Measurements from ENCODE around the gene VPS18.

Gene VPS18

DNA sequence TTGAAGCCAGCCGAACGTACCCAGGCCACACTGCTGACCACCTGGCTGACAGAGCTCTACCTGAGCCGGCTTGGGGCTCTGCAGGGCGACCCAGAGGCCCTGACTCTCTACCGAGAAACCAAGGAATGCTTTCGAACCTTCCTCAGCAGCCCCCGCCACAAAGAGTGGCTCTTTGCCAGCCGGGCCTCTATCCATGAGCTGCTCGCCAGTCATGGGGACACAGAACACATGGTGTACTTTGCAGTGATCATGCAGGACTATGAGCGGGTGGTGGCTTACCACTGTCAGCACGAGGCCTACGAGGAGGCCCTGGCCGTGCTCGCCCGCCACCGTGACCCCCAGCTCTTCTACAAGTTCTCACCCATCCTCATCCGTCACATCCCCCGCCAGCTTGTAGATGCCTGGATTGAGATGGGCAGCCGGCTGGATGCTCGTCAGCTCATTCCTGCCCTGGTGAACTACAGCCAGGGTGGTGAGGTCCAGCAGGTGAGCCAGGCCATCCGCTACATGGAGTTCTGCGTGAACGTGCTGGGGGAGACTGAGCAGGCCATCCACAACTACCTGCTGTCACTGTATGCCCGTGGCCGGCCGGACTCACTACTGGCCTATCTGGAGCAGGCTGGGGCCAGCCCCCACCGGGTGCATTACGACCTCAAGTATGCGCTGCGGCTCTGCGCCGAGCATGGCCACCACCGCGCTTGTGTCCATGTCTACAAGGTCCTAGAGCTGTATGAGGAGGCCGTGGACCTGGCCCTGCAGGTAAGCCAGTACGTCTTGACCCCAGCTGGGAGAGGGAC is 6.2 kb downstream of the VPS18 start:
- no peak for DNase-seq (ENCODE audit: low read depth)

DNA sequence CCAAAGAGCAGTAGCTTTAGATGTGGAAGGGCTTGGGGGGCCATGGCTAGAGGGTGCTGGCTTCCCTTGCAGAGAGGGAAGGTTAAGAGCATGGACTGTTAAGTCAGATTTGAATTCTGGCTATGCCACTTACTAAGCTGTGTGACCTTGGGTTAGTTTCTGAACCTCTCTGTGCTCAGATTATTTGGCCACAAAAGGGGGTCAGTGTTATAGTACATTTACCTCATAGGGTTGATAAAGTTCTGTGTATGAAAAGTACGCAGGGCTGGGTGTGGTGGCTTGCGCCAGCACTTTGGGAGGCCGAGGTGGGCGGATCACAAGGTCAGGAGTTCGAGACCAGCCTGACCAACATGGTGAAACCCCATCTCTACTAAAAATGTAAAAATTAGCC is 6.8 kb downstream of the VPS18 start:
- DNase-seq (ENCODE audit: low read depth), result no peak

DNA sequence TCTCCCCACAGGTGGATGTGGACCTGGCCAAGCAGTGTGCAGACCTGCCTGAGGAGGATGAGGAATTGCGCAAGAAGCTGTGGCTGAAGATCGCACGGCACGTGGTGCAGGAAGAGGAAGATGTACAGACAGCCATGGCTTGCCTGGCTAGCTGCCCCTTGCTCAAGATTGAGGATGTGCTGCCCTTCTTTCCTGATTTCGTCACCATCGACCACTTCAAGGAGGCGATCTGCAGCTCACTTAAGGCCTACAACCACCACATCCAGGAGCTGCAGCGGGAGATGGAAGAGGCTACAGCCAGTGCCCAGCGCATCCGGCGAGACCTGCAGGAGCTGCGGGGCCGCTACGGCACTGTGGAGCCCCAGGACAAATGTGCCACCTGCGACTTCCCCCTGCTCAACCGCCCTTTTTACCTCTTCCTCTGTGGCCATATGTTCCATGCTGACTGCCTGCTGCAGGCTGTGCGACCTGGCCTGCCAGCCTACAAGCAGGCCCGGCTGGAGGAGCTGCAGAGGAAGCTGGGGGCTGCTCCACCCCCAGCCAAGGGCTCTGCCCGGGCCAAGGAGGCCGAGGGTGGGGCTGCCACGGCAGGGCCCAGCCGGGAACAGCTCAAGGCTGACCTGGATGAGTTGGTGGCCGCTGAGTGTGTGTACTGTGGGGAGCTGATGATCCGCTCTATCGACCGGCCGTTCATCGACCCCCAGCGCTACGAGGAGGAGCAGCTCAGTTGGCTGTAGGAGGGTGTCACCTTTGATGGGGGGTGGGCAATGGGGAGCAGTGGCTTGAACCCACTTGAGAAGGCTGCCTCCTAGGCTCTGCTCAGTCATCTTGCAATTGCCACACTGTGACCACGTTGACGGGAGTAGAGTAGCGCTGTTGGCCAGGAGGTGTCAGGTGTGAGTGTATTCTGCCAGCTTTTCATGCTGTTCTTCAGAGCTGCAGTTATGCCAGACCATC is 8.6 kb downstream of the VPS18 start:
- DNase-seq (ENCODE audit: low read depth), result no peak

DNA sequence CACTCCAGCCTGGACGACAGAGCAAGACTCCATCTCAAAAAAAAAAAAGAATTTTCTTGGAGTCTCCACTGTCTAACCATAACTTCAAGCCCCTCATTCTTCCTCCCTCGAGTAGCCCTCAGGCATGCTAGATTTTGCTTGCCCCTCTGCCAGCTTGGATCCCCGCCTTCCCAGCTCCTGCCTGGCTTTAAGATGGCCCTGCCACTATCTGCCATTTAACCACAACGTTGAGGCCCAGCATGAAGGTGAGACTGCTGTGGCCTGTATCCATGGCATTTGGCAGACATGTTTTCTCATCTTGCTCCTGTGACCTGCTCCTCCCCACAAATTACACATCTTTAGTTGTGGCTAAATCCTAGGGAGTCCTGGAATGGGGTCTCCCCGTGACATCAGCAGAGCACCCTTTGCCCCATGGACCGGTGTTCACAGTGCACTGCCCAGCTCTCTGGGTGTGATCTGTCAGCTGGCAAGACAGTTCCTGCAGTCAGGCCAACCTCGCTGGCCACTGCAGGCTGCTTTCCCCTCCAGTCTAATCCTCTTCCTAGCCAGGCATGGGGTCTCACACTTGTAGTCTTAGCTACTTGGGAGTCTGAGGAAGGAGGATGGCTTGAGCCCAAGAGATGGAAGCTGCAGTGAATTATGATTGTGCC is 10.4 kb downstream of the VPS18 start:
- no peak for DNase-seq (ENCODE audit: low read depth)

DNA sequence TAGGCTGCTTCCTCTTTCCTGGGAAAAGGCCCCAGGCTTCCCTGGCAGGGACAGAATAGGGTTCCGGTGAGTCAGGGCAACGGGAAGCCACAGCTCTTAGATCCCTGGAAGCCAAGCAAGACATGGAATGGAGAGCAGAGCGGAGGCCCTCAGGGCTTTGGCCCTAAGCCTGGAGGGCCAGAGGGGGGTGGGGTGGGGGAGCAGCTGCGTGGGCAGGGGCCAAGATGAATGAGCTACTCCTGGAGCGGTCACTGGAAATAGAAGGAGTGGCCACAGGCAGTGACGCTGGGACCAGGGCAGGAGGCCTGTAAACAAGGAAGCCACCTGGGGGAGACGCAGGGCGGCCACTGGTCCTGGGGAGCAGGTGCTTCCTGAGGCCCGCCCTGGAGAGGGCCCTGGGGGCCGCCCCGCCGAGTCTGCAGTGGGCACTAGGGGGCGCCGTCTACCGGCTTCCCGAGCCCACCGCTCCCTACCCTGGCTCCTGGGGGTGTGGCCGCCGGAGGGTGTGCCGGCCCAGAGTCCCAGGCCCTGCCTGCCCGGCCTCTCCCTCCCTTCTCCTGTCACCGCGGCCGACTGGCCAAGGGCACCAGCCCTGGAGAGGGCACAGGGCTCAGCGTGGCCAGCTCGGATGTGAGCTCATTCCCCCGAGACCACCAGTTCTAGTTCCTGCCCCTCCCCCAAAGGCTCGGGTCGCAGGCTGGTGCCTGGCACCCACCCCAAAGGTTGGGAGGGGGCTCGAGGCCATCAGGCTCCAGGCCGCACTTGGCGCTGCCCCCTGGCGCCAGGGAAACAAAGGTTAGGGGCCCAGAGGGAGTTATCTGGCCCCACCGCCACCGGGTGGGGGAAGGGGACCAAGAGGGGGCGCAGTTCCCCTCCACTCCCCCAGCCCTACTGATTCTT is 12.1 kb downstream of the VPS18 start:
- peak; percentile 57 for DNase-seq (ENCODE audit: low read depth)

DNA sequence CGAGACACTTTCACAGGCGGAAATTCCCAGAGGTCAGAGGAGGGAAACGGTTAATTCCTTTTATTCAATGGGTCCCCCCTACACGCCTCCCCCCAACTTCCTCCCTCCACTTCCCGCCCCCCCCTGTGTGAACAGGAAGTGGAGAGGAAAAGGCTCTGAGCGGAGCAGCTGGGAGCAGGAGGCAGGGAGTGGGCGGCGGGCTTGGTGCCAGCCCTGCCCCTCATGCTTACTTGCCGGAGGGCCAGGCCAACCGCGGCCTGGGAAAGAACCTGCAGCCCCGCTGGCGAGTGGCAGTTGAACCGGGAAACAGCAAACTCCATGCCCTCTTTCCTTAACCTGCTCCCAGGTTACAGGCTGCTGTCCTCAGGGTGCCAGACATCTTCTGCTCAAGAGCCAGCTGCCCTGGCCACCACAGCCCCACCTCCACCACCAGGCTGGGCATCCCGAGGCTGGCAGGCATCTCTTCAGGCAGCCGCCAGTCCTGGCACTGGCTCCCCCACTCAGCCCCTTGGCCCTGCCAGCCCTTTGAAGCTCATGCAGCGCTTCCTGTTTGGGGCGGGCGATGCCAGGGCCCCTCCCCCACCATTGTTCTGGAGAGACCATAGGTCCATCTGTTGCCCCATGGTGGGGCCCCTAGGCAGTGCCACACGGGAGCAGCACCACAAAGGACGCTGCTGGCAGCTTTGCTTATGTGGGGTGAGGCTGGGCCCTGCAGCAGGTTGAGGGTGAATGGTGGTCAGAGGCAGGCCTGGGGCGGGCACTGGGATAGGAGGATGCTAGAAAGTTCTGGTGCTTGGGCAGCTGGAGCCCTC is 12.9 kb downstream of the VPS18 start:
- no peak for DNase-seq (ENCODE audit: low read depth)

DNA sequence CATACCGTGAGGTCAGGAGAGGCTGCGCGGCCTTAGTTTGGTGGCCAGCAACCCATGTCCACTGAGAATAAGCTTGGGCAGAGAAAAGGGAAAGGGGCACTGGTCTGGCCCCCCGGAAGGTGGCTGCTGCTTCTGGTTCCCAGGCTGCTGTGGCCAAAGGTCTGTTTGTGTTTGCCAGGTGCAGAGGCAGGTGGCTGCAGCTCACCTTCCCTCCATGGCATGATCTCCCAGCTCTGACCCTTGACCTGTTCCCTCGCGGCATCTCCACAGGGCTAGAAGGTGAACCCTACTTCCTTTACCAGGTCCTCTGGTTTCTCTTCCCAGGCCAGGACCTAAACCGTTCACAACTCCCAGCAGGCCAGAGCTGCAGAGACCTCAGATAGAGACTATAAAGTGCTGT is 13.8 kb downstream of the VPS18 start:
- DNase-seq (ENCODE audit: low read depth), result no peak

DNA sequence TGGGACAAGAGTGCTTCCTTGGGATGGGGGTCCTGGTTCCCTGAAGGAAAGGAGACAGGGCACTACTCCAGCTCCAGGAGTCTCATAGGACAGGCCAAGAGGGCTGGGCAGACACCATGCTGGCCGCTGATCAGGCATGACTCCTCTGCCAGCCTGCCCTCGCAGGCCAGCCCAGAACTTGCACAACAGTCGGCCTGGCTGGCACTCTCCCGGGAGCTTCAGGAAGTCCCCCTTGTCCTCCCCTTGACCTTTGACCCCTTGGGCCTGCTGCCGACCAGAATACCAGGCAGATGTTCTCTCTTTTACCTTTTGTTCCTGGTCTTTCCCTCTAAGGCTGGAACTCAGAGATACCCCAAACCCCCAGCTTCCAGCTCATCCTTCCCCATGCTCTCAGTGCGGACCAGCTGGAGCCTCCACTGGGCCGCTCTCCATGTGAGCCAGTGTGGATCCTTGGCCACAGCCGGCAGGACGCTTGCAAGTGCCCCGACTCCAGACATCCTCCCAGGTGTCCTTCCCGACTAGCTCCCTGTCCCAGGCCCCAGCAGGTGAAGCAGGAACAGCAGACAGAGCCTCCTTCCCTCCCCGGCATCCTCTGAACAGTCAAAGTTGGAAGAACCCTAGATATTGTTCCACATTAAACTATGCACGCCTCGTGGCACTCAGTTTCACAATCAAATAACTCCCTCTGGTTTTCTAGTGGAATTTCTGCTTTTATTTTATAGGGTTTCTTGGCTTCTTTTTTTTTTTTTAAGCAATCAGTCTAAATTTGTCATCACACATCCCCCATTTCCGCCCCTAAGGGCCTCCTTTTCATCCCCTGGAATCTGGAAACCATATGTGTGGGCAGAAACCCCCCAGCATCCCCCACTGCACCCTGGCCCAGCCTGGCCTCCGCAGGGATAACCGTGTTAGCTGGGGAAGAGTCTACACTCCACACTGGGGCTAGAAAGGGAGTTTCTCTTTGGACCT is 15.7 kb downstream of the VPS18 start:
- DNase-seq (ENCODE audit: low read depth), result no peak

DNA sequence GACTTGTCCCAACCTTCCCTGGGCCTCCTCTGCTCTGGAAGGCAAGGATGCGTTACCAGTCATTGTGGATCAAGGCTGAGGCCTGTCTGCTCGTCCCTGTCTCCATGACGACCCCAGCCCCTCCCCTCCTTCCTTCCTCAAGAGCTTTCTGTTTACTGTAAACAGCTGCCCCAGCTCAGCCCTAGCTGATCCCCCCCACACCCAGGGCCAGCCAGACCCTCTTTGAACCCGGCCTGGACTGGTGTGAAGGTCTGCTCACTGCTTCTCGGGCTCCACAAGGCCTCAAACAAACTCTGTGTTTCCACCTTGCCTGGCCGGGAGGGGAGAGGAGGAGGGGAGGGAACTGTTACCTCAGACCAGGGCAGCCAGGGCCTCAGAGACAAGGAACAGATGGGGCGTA is 16.9 kb downstream of the VPS18 start:
- no peak for DNase-seq (ENCODE audit: low read depth)

DNA sequence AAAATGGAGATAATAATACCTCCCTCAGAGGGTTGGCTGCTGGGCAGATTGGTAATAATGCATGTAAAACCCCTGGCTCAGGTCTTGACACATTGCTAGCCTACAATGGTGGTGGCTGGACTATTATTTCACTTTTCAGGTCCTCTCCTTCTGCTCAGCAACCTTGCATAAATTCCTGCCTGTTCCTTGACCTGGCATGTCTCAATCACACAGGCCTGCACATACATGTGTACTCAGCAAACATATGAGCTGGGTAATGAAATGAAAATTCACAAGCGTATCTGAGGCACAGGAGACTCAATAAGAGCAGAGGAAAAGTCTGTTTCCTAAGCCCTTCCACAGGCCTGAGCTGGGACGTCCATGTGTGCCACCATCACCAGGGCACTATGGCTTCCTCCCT is 17.4 kb downstream of the VPS18 start:
- no peak for DNase-seq (ENCODE audit: low read depth)

DNA sequence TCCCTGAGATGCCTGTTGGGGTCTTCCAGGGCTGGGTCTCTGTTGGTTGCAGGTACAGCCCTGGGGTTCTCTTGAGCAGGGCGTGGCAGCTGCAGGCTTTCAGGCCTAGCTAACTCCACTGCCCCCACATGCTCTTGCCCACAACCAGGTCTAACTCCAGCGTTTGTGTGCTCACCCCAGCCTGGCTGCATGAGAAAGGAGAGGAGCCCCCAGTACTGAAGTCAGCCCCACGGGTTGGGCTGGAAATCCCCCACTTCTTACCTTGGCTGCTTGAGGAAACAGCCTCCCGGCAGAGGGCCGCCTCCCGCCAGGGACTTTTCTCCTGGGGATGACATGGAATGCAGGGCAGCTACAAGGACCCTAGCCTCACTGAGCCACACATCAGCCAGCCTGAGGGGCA is 18.2 kb downstream of the VPS18 start:
- DNase-seq (ENCODE audit: low read depth), result no peak

DNA sequence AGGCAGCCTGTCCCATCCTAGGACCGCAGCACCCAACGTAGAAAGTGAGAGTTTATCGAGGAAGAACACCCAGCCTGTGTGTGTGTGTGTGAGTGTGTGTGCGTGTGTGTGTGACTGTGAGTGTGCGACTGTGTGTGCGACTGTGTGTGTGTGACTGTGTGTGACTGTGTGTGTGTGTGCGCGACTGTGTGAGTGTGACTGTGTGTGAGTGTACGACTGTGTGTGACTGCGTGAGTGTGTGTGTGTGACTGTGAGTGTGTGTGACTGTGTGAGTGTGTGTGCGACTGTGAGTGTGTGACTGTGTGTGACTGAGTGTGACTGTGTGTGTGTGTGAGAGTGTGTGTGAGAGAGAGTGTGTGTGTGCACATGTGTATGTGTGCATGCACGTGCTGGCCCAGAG is 19.8 kb downstream of the VPS18 start:
- DNase-seq (ENCODE audit: low read depth), result no peak

DNA sequence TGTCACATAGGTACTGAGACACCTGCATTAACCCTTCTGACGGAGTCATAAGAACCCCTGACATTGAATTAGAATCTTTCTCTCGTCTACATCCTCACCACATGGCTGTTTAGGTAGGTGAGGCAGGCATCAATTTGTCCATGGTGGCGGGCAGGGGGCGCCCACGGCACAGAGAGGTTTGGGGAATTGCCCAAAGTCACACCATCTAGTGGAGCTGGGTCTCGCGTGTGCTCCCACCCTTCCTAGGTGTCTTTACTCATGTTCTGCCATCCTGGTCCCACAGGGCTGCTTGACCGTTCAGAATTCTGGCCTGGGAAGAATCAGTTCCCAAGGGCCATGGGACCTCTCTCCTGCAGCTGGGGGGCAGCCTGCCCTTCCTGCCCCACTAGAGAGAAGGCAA is 20.2 kb downstream of the VPS18 start:
- no peak for DNase-seq (ENCODE audit: low read depth)

DNA sequence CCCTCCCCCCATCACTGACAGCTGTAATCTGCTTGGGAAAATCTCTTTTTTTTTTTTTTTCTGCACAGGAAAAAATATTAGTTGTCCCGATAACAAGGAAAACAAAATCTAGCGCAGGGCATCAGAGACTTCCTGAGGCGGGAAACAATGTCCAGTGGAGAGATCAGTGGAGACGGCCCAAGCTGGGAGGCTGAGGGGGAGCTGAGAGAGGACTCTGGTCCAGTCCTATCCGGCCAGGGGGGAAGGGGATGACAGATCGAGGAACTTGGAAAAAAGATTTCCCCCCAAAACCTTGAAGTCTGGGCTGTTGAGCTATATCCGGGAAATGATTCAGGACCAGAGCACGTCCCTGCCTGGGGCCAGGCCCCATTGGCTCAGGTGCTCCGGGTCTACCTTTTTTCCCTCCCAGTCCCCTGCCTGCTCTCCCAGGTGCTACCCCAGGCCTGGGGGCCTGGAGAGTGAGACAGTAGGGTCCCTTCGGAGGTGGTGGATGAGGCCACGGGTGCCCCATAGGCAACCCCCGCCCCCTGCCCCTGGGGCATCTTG is 20.9 kb downstream of the VPS18 start:
- DNase-seq (ENCODE audit: low read depth), result no peak

DNA sequence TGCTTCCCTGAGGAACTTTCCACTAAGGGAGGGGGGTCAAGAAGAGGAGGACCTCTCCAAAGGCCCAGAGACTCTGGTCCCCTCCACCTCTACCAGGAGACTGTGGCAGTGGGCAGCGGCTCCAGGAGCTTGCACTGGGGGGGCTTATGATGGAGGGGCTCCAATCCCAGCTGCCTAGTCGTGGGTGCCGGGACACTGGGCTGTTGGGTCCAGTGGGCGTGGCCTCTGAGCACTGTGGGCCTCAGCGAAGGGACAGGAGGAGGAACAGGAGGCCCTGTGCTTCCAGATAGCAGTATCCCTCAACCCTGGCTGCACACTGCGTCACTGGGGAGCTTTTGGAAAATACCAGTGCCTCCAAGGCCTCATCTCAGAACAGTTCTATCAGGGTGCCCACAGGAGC is 21.4 kb downstream of the VPS18 start:
- DNase-seq (ENCODE audit: low read depth), result no peak

DNA sequence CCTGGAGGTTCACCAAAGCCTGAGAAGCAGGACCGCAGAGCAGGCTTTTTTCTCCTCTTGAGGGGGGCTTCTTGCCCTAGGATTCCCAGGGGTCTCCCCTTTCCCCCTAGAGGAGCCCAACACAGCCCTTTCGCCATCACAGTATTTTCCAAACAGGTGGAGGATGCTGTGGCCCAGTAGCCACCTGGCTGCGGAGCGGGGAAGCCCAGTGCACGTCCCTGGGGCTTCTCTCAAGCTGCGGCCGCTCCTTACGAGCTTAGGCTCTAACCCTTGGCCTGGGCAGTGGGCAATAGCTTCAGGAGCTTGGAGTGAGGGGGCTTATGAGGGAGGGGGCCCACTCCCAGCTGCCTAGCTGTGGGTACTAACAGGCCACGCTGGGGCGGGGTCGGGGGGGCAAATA is 23.3 kb downstream of the VPS18 start:
- no peak for DNase-seq (ENCODE audit: low read depth)

DNA sequence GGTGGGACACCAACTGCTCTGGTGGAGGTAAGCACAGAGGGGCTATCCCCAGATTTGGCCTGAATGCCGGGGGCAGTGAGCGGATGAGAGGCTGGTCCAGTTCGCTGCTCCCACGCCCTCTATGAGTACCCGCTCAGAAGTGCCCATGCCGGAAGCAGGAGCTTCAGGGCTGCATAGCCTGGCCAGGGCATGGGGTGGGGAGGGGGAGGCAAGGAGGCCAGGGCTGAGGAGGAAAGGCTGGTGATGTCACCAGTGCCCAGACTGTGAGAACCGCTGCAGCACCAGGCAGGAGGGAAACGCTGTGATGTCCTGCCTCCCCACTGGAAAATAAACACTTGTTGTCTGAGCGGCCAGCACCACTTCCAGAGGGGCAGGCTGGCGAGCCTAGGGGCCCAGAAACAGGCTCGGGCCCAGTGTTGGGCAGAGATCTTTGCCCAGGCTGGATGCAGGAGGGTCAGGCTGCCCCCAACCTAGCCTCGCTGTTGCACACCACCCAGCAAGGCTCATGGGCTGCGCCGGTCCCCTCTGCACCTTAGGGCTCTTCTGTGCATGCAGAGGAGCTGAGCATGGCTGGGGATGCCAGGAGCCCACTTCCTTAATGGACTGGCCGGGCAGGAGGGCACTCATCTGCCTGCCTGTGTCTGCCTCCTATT is 24.0 kb downstream of the VPS18 start:
- DNase-seq (ENCODE audit: low read depth), result no peak

DNA sequence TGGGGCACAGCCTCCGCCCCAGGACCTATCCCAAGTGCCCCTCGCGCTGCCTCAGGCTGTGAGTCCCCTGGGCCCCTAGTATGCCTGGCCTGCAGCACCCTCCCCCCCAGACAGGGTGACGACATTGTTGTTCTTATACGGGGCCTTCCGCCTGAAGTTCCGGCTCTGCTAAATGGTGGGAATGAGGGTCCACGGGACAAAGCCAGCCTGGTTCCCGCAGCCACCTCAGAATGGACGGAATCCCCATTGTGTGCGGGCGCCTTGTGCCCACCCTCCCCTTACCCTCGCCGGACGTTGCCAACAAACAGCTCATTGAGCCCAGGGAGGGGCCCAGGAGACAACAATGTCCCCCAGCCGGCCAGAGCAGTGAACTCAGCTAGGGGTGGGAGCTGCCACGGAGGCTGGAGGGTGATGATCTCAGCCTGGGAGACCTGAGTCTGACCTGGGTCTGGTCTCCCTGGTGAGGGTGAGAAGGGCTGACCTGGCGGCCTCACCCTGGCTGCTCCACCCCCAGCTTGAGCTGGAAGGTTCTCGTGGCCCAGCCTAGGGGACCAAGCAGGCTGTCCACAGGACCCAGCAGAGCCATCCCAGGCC is 24.6 kb downstream of the VPS18 start:
- no peak for DNase-seq (ENCODE audit: low read depth)

All from stimulated activated CD4-positive, alpha-beta T cell treated with anti-CD3 and anti-CD28 coated beads, Interleukin-2, amount 100 ng/mL, for 4 hours (primary cell).